Ovary (tissue), 3 donors: ENCODE measurements around the gene CHMP4B.

Source experiments
- CTCF ChIP-seq, 3 donors: fragments of 450-650 bp in 2 of 3; fragments of 200-600 bp in 1 of 3; IDR thresholded peaks; one replicate each; pipeline versions ENCODE4 v1.5.1 to v1.8.0; 2016 to 2022; ENCODE audit warnings: antibody characterized with exemption in 3 of 3, mild to moderate bottlenecking in 1 of 3
- POLR2A ChIP-seq: fragments of 450-650 bp; IDR thresholded peaks from one replicate; pipeline ENCODE4 v1.6.1; 2017; ENCODE audit warnings: antibody characterized with exemption, mild to moderate bottlenecking, moderate library complexity
- donor health status: DM: no; HTN: no; CAD: no.

- TF ChIP-seq CTCF (IDR thresholded peaks at IDR 0.05), result no peak
- no peak for TF ChIP-seq POLR2A
Measured at GRCh38 chr20:33843854-33844253, 32.7 kb downstream of the CHMP4B start.
